ENCODE data around the gene CADM1. TPM values are rescaled to one million over a fixed set of nuclear protein-coding genes. Genes with fewer than 3 reads are reported as not detected.

Gene CADM1
- polyA plus RNA-seq, 1 experiment, result 31.8 TPM

- TF ChIP-seq, protein P1, sequence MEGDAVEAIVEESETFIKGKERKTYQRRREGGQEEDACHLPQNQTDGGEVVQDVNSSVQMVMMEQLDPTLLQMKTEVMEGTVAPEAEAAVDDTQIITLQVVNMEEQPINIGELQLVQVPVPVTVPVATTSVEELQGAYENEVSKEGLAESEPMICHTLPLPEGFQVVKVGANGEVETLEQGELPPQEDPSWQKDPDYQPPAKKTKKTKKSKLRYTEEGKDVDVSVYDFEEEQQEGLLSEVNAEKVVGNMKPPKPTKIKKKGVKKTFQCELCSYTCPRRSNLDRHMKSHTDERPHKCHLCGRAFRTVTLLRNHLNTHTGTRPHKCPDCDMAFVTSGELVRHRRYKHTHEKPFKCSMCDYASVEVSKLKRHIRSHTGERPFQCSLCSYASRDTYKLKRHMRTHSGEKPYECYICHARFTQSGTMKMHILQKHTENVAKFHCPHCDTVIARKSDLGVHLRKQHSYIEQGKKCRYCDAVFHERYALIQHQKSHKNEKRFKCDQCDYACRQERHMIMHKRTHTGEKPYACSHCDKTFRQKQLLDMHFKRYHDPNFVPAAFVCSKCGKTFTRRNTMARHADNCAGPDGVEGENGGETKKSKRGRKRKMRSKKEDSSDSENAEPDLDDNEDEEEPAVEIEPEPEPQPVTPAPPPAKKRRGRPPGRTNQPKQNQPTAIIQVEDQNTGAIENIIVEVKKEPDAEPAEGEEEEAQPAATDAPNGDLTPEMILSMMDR (IDR thresholded peaks at IDR 0.05; ENCODE audit: insufficient read depth, low read depth, low read length), result no peak
- no peak for DNase-seq (ENCODE audit: low read depth)
- no peak overlapping the region for H3K4me3 ChIP-seq (ENCODE audit: low read depth, low read length)
- no peaks in the 10 kb centered on the region for H3K27me3 ChIP-seq (ENCODE audit: control insufficient read depth, insufficient read depth, low read length)
- ChIA-PET POLR2A (no interaction called here), CTCF (no interaction called here)
- H3K36me3 ChIP-seq (ENCODE audit: control insufficient read depth, insufficient read depth, low read length), result no peaks in the 10 kb centered on the region
These were observed 318.3 kb downstream of the CADM1 start for GRCh38 chr11:115185931-115186330.

DNA sequence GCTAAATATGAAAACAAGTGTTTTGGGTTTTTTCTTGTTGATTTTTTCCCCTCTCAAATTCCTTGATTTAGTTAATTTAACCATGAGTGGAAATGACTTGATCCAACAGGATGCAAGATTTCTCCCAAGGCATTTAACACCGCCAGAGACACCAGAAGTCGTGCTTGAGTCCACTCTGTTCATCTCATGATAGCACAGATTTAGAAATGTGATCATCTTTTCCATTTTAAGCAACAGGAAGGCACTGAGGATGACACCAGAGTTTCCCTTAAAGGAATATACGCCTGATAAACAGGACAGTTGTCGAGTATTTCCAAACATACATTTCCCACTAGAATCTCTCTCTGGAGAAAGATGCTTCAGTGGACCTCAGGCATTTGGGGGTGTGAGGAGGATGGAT, 318.7 kb downstream of the CADM1 start:
- CTCF ChIA-PET, result interaction anchor here (1.2 kb wide), 1 partner anchor 16 kb away, joined by 3 read pairs; no protein-coding TSS in a partner anchor
- TF ChIP-seq, protein P1 (IDR thresholded peaks at IDR 0.05; ENCODE audit: insufficient read depth, low read depth, low read length), result no peak
- H3K27me3 ChIP-seq (ENCODE audit: control insufficient read depth, insufficient read depth, low read length), result no peaks in the 10 kb centered on the region
- H3K36me3 ChIP-seq (ENCODE audit: control insufficient read depth, insufficient read depth, low read length), result no peaks in the 10 kb centered on the region
- POLR2A ChIA-PET, result no interaction called here
- no peak overlapping the region for H3K4me3 ChIP-seq (ENCODE audit: low read depth, low read length)
- no peak for DNase-seq (ENCODE audit: low read depth)

- ChIA-PET POLR2A (no interaction called here), CTCF (interaction anchor here (1.2 kb wide), 1 partner anchor 15 kb away, joined by 3 read pairs; no protein-coding TSS in a partner anchor)
- DNase-seq (ENCODE audit: low read depth), result no peak
- TF ChIP-seq, protein P1 (IDR thresholded peaks at IDR 0.05; ENCODE audit: insufficient read depth, low read depth, low read length), result no peak
- no peak overlapping the region for H3K4me3 ChIP-seq (ENCODE audit: low read depth, low read length)
- no peaks in the 10 kb centered on the region for H3K27me3 ChIP-seq (ENCODE audit: control insufficient read depth, insufficient read depth, low read length)
- no peaks in the 10 kb centered on the region for H3K36me3 ChIP-seq (ENCODE audit: control insufficient read depth, insufficient read depth, low read length)
These were observed 319.3 kb downstream of the CADM1 start for GRCh38 chr11:115184901-115185300.

GRCh38 chr11:115183830-115184229, 320.4 kb downstream of the CADM1 start:
- TF ChIP-seq, protein P1 (IDR thresholded peaks at IDR 0.05; ENCODE audit: insufficient read depth, low read depth, low read length), result no peak
- DNase-seq (ENCODE audit: low read depth), result no peak
- ChIA-PET CTCF (no interaction called here), POLR2A (no interaction called here)
- no peaks in the 10 kb centered on the region for H3K36me3 ChIP-seq (ENCODE audit: control insufficient read depth, insufficient read depth, low read length)
- H3K4me3 ChIP-seq (ENCODE audit: low read depth, low read length), result no peak overlapping the region
- H3K27me3 ChIP-seq (ENCODE audit: control insufficient read depth, insufficient read depth, low read length), result no peaks in the 10 kb centered on the region

GRCh38 chr11:115183136-115183535, 321.1 kb downstream of the CADM1 start:
- POLR2A ChIA-PET, result no interaction called here
- TF ChIP-seq, protein P1 (IDR thresholded peaks at IDR 0.05; ENCODE audit: insufficient read depth, low read depth, low read length), result no peak
- CTCF ChIA-PET, result interaction anchor here (5.3 kb wide), 1 partner anchor 12 kb away, joined by 23 read pairs; no protein-coding TSS in a partner anchor
- Histone ChIP-seq H3K36me3 (ENCODE audit: control insufficient read depth, insufficient read depth, low read length) (no peaks in the 10 kb centered on the region), H3K27me3 (ENCODE audit: control insufficient read depth, insufficient read depth, low read length) (no peaks in the 10 kb centered on the region), H3K4me3 (ENCODE audit: low read depth, low read length) (no peak overlapping the region)
- DNase-seq (ENCODE audit: low read depth), result no peak

All from BJ (cell line).